HL-60 (cell line): ENCODE data around the gene DYNLRB1.

Experiments used
- DNase-seq, 2 experiments: peaks; one replicate each; pipeline ENCODE4 v3.0.0-alpha.2; 2010 to 2020; ENCODE audit warnings: low read depth in 1 of 2, low spot score in 1 of 2
- H3K27ac ChIP-seq: fragments of 250-450 bp; sonication (Bioruptor Pico); replicated peaks from 2 replicates; pipeline ENCODE4 v1.5.1; 2020; ENCODE audit warnings: mild to moderate bottlenecking, moderate library complexity
- H3K27me3 ChIP-seq: fragments of 250-450 bp; sonication (Bioruptor Pico); 2 replicates; pipeline ENCODE4 v1.5.1; 2021; ENCODE audit warnings: mild to moderate bottlenecking, moderate library complexity; ENCODE audit not compliant: insufficient read depth, poor library complexity, severe bottlenecking
- H3K4me3 ChIP-seq: replicated peaks from 2 replicates; pipeline ENCODE4 v1.5.1; 2011; ENCODE audit warnings: mild to moderate bottlenecking, control low read depth, low read length; ENCODE audit not compliant: insufficient read depth
- GABPA ChIP-seq: IDR thresholded peaks from 2 replicates; pipeline ENCODE4 v1.6.1; 2012; ENCODE audit warnings: low read depth
- POLR2AphosphoS5 ChIP-seq: IDR thresholded peaks from 2 replicates; pipeline ENCODE4 v1.6.1; 2012; ENCODE audit warnings: low read depth
- SPI1 ChIP-seq: IDR thresholded peaks from 2 replicates; pipeline ENCODE4 v1.6.1; 2012; ENCODE audit warnings: low read depth, mild to moderate bottlenecking, borderline replicate concordance
- TF ChIP-seq, protein P1 (sequence below): IDR thresholded peaks from one replicate; pipeline ENCODE4 v1.5.1; 2011; ENCODE audit warnings: low read length, control low read depth, inconsistent platforms; ENCODE audit not compliant: insufficient read depth
- TF ChIP-seq, protein P2 (sequence below): IDR thresholded peaks from 2 replicates; pipeline ENCODE4 v1.6.1; 2012; ENCODE audit warnings: low read depth; ENCODE audit not compliant: insufficient replicate concordance

DYNLRB1 gene

GRCh38 chr20:34526466-34526865 lies 10.2 kb downstream of the DYNLRB1 start:
- H3K27me3 ChIP-seq, result no peaks in the 10 kb centered on the region
- H3K4me3 ChIP-seq, result no peak overlapping the region
- H3K27ac ChIP-seq, result no peak overlapping the region
- DNase-seq, result no peak
- TF ChIP-seq GABPA, result no peak
- TF ChIP-seq, protein P1, sequence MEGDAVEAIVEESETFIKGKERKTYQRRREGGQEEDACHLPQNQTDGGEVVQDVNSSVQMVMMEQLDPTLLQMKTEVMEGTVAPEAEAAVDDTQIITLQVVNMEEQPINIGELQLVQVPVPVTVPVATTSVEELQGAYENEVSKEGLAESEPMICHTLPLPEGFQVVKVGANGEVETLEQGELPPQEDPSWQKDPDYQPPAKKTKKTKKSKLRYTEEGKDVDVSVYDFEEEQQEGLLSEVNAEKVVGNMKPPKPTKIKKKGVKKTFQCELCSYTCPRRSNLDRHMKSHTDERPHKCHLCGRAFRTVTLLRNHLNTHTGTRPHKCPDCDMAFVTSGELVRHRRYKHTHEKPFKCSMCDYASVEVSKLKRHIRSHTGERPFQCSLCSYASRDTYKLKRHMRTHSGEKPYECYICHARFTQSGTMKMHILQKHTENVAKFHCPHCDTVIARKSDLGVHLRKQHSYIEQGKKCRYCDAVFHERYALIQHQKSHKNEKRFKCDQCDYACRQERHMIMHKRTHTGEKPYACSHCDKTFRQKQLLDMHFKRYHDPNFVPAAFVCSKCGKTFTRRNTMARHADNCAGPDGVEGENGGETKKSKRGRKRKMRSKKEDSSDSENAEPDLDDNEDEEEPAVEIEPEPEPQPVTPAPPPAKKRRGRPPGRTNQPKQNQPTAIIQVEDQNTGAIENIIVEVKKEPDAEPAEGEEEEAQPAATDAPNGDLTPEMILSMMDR, result no peak
- TF ChIP-seq POLR2AphosphoS5, result no peak
- no peak for TF ChIP-seq SPI1
- TF ChIP-seq, protein P2, sequence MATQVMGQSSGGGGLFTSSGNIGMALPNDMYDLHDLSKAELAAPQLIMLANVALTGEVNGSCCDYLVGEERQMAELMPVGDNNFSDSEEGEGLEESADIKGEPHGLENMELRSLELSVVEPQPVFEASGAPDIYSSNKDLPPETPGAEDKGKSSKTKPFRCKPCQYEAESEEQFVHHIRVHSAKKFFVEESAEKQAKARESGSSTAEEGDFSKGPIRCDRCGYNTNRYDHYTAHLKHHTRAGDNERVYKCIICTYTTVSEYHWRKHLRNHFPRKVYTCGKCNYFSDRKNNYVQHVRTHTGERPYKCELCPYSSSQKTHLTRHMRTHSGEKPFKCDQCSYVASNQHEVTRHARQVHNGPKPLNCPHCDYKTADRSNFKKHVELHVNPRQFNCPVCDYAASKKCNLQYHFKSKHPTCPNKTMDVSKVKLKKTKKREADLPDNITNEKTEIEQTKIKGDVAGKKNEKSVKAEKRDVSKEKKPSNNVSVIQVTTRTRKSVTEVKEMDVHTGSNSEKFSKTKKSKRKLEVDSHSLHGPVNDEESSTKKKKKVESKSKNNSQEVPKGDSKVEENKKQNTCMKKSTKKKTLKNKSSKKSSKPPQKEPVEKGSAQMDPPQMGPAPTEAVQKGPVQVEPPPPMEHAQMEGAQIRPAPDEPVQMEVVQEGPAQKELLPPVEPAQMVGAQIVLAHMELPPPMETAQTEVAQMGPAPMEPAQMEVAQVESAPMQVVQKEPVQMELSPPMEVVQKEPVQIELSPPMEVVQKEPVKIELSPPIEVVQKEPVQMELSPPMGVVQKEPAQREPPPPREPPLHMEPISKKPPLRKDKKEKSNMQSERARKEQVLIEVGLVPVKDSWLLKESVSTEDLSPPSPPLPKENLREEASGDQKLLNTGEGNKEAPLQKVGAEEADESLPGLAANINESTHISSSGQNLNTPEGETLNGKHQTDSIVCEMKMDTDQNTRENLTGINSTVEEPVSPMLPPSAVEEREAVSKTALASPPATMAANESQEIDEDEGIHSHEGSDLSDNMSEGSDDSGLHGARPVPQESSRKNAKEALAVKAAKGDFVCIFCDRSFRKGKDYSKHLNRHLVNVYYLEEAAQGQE, result no peak

- TF ChIP-seq, protein P1, result no peak
- TF ChIP-seq POLR2AphosphoS5 (no peak), SPI1 (no peak), GABPA (no peak)
- TF ChIP-seq, protein P2, result no peak
- H3K4me3 ChIP-seq, result no peak overlapping the region
- no peak overlapping the region for H3K27ac ChIP-seq
- DNase-seq, result no peak
- no peaks in the 10 kb centered on the region for H3K27me3 ChIP-seq
Measured at GRCh38 chr20:34527016-34527415, 10.8 kb downstream of the DYNLRB1 start.

DNA sequence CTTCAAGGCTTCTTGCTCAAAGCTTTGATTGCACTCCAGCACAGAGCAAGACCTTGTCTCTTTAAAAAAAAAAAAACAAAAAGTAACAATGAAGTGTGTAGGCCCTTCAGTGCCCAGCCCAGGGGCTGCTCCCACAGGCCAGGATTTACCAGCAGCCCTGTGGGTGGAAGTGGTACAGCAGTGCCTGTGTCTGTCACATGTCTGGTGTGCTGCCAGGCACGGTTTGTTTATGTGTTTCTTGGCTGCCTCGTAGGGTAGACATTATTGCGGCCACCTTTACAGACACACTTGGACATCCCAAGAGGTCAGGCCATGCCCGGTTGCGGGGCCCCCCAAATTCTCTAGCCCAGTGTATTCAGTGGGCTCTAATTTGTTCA lies 12.7 kb downstream of the DYNLRB1 start:
- no peak for DNase-seq
- TF ChIP-seq GABPA (no peak), POLR2AphosphoS5 (no peak), SPI1 (no peak)
- TF ChIP-seq, protein P1, result no peak

GRCh38 chr20:34529742-34530141 lies 13.5 kb downstream of the DYNLRB1 start:
- H3K27ac ChIP-seq, result no peak overlapping the region
- H3K4me3 ChIP-seq, result no peak overlapping the region
- TF ChIP-seq SPI1 (no peak), POLR2AphosphoS5 (no peak), GABPA (no peak)
- TF ChIP-seq, protein P1, result no peak
- DNase-seq, result no peak
- no peaks in the 10 kb centered on the region for H3K27me3 ChIP-seq

More for the DNA sequence above, 12.7 kb downstream of the DYNLRB1 start:
- H3K4me3 ChIP-seq, result no peak overlapping the region
- no peaks in the 10 kb centered on the region for H3K27me3 ChIP-seq
- H3K27ac ChIP-seq, result no peak overlapping the region
